HepG2 (cell line): ENCODE results near the gene ABCG1.

Experiments
- CBFB ChIP-seq: sonication (generic); formaldehyde crosslinking; IDR thresholded peaks from 2 replicates; pipeline ENCODE4 v1.4.0; 2020; ENCODE audit warnings: missing genetic modification reagents
- ETV5 ChIP-seq: IDR thresholded peaks from 2 replicates; pipeline ENCODE4 v1.6.1; 2018; ENCODE audit warnings: missing biosample characterization, missing genetic modification reagents, inconsistent platforms, borderline replicate concordance
- NR1H2 ChIP-seq: sonication (generic); formaldehyde crosslinking; IDR thresholded peaks from 2 replicates; pipeline ENCODE4 v1.8.1; 2022; ENCODE audit warnings: low read depth, missing genetic modification reagents, borderline replicate concordance
- PPARG ChIP-seq: conservative IDR thresholded peaks from 2 replicates; pipeline ENCODE4 v1.6.1; 2016; ENCODE audit warnings: missing biosample characterization, missing genetic modification reagents
- SIN3A ChIP-seq: IDR thresholded peaks from 2 replicates; pipeline ENCODE4 v1.6.1; 2011; ENCODE audit warnings: low read depth, mild to moderate bottlenecking, control low read depth, low read length, borderline replicate concordance
- SIN3B ChIP-seq: fragments of 150-350 bp; IDR thresholded peaks from 2 replicates; pipeline ENCODE4 v1.6.1; 2014; ENCODE audit warnings: low read length
- SRSF1 ChIP-seq: fragments of 200-400 bp; formaldehyde crosslinking; optimal IDR thresholded peaks from 2 replicates; pipeline ENCODE3; 2017; ENCODE audit warnings: mild to moderate bottlenecking, low read depth, low read length, moderate library complexity
- TARDBP ChIP-seq: sonication (generic); formaldehyde crosslinking; IDR thresholded peaks from 2 replicates; pipeline ENCODE4 v1.8.0; 2022; ENCODE audit warnings: mild to moderate bottlenecking, missing genetic modification reagents
- ZFP41 ChIP-seq: sonication (generic); formaldehyde crosslinking; IDR thresholded peaks from 2 replicates; pipeline ENCODE4 v1.4.0; 2020; ENCODE audit warnings: mild to moderate bottlenecking, missing genetic modification reagents, borderline replicate concordance

DNA sequence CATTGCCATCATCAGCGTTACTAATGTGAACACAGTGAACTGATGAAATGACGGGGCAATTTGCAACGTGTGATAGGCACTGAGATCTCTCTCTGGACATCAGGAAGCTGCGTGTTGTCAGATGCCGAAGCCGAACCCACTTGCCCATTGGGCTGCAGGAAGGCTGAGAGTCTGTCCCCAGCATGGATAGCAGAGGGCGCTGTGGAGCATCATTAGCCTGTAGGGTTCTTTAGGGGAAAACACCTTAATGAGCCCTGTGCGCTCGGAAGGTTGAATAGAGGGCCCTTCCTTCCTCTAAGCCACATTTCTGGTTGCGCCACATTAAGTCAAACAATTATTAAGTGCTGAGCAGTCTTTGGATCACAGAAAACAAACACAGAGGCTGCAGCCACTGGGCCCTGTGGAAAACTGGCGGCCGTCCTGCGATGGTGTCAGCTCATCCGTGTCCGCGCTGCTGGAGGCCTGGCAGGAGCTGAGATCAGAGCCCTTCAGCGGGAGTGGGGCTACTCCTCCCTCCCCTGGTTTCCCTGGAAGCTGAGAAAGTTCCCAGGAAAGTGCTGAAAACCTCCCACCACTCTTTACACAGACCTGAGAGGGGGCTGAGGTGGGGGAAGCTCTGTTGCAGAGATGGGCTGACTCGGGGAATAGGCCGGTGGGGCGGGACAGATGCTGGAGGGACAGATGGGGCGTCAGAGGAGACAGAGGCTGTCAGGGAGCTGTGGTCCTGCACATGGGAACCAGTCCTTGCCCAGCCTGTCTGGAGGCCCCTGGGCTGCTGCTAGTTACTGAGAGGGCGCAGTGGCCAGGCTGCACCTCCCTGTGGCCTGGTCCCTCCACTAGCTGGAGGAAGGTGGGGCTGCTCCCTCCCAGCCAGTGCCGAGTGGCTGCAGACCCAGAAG, 119.1 kb downstream of the ABCG1 start:
- peak; percentile 41; the same call in 1 of the 2 replicates for TF ChIP-seq TARDBP (CRISPR knock-in tag)
- TF ChIP-seq PPARG (CRISPR knock-in tag): no peak
- TF ChIP-seq SRSF1: no peak
- TF ChIP-seq ZFP41 (CRISPR knock-in tag): no peak
- no peak for TF ChIP-seq SIN3B
- TF ChIP-seq SIN3A: no peak
- no peak for TF ChIP-seq ETV5 (CRISPR knock-in tag)
- no peak for TF ChIP-seq CBFB
- no peak for TF ChIP-seq NR1H2 (CRISPR knock-in tag)
